ENCODE results near the gene SIRT3. TPM values are rescaled to one million over a fixed set of nuclear protein-coding genes. Genes with fewer than 3 reads are reported as not detected.

SIRT3 gene
- total RNA-seq, 3 donors from 2014 or later (not counting 1 experiment from before 2014, with no cell fraction given): 20.1 to 24.2 (median 21.2) TPM

DNA sequence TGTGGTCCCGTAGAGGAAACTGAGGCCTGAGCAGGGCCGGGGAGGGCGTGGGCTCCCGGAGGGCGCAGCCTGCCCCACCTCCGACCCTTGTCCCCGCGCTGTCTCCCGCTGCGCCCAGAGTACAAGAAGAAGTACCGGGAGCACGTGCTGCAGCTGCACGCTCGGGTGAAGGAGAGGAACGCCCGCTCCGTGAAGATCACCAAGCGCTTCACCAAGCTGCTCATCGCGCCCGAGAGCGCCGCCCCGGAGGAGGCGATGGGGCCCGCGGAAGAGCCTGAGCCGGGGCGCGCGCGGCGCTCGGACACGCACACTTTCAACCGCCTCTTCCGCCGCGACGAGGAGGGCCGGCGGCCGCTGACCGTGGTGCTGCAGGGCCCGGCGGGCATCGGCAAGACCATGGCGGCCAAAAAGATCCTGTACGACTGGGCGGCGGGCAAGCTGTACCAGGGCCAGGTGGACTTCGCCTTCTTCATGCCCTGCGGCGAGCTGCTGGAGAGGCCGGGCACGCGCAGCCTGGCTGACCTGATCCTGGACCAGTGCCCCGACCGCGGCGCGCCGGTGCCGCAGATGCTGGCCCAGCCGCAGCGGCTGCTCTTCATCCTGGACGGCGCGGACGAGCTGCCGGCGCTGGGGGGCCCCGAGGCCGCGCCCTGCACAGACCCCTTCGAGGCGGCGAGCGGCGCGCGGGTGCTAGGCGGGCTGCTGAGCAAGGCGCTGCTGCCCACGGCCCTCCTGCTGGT is 44.0 kb upstream of the SIRT3 start:
- no peaks in the 10 kb centered on the region for H3K36me3 Mint-ChIP-seq
- Histone ChIP-seq H3K27ac (ENCODE audit: low read length) (no peak overlapping the region), H3K9me3 (ENCODE audit: control insufficient read depth, insufficient read depth, low read length) (no peaks in the 10 kb centered on the region), H3K4me3 (ENCODE audit: low read length) (peak overlapping the region; percentile 21), H3K27me3 (ENCODE audit: control insufficient read depth, insufficient read depth, low read length) (peaks cover 23% of the 10 kb centered on the region), H3K4me1 (ENCODE audit: control insufficient read depth, insufficient read depth, low read length) (peaks cover 67% of the 10 kb centered on the region), H3K36me3 (ENCODE audit: control insufficient read depth, insufficient read depth, low read length) (no peaks in the 10 kb centered on the region)
- DNase-seq (peak; percentile 23 to 76), ATAC-seq (peak; percentile 51 to 64 (median 58))
- no peak overlapping the region for H3K27ac Mint-ChIP-seq
- H3K9me3 Mint-ChIP-seq: no peaks in the 10 kb centered on the region
- intact Hi-C loops (cut with micrococcal nuclease): no loop called here
- TF ChIP-seq, protein P1, sequence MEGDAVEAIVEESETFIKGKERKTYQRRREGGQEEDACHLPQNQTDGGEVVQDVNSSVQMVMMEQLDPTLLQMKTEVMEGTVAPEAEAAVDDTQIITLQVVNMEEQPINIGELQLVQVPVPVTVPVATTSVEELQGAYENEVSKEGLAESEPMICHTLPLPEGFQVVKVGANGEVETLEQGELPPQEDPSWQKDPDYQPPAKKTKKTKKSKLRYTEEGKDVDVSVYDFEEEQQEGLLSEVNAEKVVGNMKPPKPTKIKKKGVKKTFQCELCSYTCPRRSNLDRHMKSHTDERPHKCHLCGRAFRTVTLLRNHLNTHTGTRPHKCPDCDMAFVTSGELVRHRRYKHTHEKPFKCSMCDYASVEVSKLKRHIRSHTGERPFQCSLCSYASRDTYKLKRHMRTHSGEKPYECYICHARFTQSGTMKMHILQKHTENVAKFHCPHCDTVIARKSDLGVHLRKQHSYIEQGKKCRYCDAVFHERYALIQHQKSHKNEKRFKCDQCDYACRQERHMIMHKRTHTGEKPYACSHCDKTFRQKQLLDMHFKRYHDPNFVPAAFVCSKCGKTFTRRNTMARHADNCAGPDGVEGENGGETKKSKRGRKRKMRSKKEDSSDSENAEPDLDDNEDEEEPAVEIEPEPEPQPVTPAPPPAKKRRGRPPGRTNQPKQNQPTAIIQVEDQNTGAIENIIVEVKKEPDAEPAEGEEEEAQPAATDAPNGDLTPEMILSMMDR (IDR thresholded peaks at IDR 0.05): no peak
- peaks cover 0 to 38% of the 10 kb centered on the region in 2 donors for H3K27me3 Mint-ChIP-seq (ENCODE audit: low read depth in 2 of 2)
- H3K4me1 Mint-ChIP-seq: peaks cover 25 to 49% of the 10 kb centered on the region in 2 donors
- peak overlapping the region; percentile 77 for H3K4me3 Mint-ChIP-seq
- 6% methylated on average over 85 of the region's 85 CpGs for WGBS (ENCODE audit: insufficient coverage)

DNA sequence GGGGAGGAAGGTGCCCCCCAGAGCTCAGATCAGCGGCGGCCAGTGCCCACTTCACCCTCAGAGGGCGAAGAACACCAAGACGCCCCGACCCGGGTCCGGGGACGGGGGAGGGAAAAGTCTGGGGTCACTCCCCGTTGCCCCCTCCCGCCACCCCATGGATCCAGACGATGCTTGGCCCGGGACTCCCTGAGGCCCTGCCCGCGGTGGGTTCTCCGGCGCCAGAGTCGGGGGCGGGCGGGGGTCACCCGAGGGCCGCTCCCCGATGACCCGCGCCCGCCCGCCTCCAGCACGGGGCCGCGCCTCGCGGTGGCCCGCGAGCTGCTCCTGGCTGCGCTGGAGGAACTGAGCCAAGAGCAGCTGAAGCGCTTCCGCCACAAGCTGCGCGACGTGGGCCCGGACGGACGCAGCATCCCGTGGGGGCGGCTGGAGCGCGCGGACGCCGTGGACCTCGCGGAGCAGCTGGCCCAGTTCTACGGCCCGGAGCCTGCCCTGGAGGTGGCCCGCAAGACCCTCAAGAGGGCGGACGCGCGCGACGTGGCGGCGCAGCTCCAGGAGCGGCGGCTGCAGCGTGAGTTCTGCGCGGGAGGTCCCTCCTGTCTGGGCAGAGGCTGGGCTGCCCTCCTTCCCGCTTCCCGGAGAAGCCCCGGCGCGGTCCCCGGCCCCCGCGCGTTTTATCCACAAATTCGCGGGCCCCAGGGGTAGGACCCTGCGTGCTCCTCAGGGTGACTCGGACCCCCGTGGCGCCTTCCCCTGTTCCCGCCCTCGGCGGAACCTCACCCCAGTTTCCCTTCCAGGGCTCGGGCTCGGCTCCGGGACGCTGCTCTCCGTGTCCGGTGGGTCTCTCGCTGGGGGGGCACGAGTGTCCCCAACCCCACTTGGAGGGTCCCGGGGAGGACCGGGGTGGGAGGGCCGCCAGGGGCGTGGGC is 43.2 kb upstream of the SIRT3 start:
- peaks cover 23% of the 10 kb centered on the region for H3K27me3 ChIP-seq (ENCODE audit: control insufficient read depth, insufficient read depth, low read length)
- Mint-ChIP-seq H3K36me3 (no peaks in the 10 kb centered on the region), H3K27ac (no peak overlapping the region), H3K4me3 (peak overlapping the region; percentile 53), H3K4me1 (peaks cover 25 to 49% of the 10 kb centered on the region in 2 donors), H3K9me3 (no peaks in the 10 kb centered on the region), H3K27me3 (ENCODE audit: low read depth in 2 of 2) (peaks cover 0 to 38% of the 10 kb centered on the region in 2 donors)
- WGBS (ENCODE audit: insufficient coverage): 18% methylated on average over 97 of the region's 97 CpGs
- intact Hi-C loops (cut with micrococcal nuclease): no loop called here
- DNase-seq (peak; percentile 22 to 64), ATAC-seq (peak in 2 of 3 donors; percentile 42 to 56)
- no peaks in the 10 kb centered on the region for H3K36me3 ChIP-seq (ENCODE audit: control insufficient read depth, insufficient read depth, low read length)
- H3K27ac ChIP-seq (ENCODE audit: low read length): no peak overlapping the region
- H3K4me3 ChIP-seq (ENCODE audit: low read length): peak overlapping the region; percentile 21
- H3K4me1 ChIP-seq (ENCODE audit: control insufficient read depth, insufficient read depth, low read length): peaks cover 60% of the 10 kb centered on the region
- TF ChIP-seq, protein P1 (IDR thresholded peaks at IDR 0.05): no peak
- H3K9me3 ChIP-seq (ENCODE audit: control insufficient read depth, insufficient read depth, low read length): no peaks in the 10 kb centered on the region

DNA sequence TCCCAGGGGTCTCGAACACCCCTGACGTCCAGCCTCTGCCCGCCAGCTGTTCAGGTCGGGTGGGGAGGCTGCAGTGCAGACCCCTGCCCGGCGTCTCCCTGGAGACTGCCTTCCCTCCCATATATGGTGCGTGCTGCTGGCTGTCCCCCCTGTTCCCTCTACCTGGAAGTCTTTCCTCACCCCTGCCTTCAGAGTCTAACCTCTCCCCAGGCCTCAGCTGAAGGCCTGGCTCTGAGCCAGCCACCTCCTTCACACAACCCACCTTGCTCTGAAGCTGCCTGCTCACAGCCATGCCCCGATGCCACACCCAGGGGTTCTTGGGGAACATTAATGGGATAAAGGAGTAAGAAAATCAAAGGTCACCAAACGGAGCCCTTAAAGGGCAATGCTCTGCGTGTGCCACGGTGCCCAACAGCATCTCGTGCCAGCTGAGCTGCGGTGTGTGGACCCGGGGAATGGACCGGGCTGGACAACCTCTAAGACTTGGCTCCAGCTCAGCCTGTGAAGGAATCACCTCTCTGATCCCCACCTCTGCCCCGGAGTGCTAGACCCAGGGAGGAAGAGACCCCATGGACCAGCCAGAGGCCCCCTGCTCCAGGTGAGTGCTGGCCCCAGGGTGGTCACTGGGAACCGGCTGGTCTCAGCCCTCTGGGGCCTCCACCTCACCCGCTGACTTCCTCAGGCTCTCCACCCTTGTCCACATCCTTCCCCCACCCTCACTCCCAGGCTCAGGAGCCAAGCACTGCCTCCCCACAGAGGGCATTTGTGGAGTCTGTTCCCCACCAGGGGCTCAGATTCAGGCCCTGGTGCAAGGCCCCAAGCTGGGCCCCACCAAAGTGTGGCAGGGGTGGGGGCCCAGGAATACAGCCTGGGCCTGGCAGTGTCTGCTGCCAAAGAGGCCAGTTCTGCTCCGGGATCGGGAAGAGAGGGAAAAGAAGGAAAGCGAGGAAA is 42.1 kb upstream of the SIRT3 start, which contains the start of gene NLRP6:
TSS of gene NLRP6 (plus strand) at position 407 of the 951 bp plus-strand sequence. CDS start at position 570, 163 bp downstream.
- H3K9me3 Mint-ChIP-seq: no peaks in the 10 kb centered on the region
- peak in 1 of 2 donors; percentile 34 for DNase-seq
- TF ChIP-seq, protein P1 (IDR thresholded peaks at IDR 0.05): no peak
- intact Hi-C loops (cut with micrococcal nuclease): no loop called here
- H3K27me3 ChIP-seq (ENCODE audit: control insufficient read depth, insufficient read depth, low read length): peaks cover 23% of the 10 kb centered on the region
- 94% methylated on average over 21 of the region's 21 CpGs for WGBS (ENCODE audit: insufficient coverage)
- peak within 1 kb of the TSS; percentile 13 to 48 for H3K27ac Mint-ChIP-seq
- ATAC-seq: no peak
- no peak within 1 kb of the TSS for H3K27ac ChIP-seq (ENCODE audit: low read length)
- H3K36me3 ChIP-seq (ENCODE audit: control insufficient read depth, insufficient read depth, low read length): no peaks in the 10 kb centered on the region
- no peaks in the 10 kb centered on the region for H3K9me3 ChIP-seq (ENCODE audit: control insufficient read depth, insufficient read depth, low read length)
- peaks cover 0 to 32% of the 10 kb centered on the region in 2 donors for H3K27me3 Mint-ChIP-seq (ENCODE audit: low read depth in 2 of 2)
- H3K4me1 ChIP-seq (ENCODE audit: control insufficient read depth, insufficient read depth, low read length): peaks cover 53% of the 10 kb centered on the region
- H3K4me3 ChIP-seq (ENCODE audit: low read length): no peak within 1 kb of the TSS
- peak within 1 kb of the TSS; percentile 83 for H3K4me3 Mint-ChIP-seq
- H3K36me3 Mint-ChIP-seq: no peaks in the 10 kb centered on the region
- H3K4me1 Mint-ChIP-seq: peaks cover 18 to 44% of the 10 kb centered on the region in 2 donors

Measured in natural killer cell (primary cell).